ENCODE results near the gene HLA-DMA.

Gene HLA-DMA

DNA sequence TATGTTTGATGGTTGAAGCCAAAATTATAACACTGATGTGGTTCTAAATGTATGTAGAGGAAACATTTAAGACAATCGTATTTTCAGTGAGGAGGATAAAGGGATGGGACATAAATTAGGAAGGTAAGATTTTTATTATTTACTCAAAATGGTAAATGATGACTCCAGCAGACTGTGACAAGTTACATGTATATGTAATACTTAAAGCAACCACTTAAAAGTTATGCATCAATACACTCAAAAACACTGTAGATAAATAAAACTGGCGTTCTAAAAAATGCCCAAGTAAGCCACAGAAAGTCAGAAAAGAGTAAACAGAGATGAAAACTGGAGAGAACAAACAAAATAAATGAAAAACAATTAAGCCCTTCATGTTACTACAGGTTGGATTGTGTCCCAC lies 30.8 kb downstream of the HLA-DMA start:
- no peak for DNase-seq

DNA sequence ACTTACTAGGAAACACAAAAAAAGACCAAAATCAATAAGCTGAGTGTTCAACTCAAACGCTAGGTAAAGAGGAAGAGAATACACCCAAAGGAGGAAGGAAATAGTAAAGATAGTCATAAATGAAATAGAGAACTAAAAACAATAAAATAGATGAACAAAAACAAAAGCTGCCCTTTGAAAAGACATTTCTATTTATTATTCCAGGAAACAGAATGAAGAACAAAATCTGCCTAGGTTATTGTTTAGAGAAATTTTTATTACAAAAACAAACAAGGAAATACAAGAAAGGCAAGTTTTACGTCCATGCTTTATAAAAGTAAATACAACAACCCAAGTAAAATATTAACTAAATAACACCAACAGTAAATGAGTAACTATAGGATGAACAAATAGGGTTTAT lies 32.2 kb downstream of the HLA-DMA start:
- DNase-seq: no peak

DNA sequence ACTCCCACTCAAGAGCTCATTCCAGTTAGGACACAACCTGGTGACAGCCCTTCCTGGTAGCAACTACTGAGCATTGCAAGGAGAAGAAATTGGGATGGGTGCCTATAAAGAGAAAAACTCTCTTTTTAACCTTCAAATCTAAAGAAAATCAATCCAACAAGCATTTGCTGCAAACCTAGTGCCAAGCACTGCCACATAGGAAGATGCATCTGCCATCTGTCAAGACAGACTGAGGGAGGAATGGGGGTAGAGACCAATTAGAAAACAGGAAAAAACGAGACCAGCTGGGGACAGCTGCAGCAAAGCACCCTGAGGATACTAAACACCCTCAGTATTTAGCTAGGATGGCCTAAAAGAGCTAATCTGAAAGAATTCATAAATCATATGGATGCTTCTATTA lies 39.9 kb downstream of the HLA-DMA start:
- DNase-seq: no peak

DNA sequence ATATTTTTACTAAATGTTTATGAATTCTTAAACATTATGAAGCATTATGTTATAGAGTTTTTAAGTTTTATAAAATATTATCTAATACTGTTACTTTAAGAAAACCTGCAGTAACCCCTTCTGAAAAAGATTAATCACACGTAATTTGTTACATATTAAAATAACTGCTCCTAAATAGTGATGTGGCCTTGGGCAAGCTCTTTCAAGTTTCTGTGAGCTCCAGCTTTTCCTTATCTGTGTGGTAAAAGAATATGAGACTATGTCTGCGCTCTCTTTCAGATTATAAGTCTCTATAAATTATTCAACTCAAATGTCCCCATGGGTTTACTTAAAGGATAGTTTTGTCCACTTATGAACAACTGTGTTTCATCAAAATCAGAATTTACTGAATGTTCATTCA lies 44.0 kb downstream of the HLA-DMA start:
- DNase-seq: no peak

DNA sequence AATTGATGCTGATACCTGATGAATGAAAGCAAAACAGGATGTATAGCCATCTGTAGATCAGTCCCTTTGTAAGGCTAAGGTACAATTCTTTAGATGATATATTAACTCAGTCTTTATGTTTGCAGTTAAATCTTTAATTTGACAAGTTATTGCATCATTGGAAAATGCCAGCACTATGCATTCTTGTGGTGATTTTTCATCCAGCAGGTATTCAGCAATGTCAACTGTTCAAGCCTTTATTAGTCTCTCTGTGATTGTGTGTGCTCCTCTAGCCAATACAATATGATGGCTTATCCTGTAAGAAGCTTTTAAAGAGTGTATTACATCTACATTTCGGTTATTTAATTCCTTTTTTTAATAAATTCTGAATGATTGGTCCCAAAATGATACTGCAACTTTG lies 46.4 kb downstream of the HLA-DMA start:
- no peak for DNase-seq

DNA sequence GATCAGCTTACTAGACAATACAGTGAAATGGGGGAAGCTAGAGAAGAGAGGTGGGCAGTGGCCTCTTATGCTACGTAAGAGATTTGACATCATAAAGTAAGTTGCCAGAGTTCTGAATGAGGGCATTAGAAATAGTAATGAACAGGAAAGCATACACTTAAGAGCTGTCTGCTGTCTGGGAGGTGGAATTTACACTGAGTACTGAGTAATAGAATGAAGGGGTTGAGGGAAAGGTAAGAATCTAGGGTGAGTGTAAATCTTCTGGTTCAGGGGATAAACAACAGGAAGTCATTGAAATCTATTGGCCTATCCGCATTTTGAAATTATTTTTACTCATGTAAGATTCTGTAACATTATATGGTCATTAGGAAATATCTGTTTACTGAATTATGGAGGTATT lies 47.8 kb downstream of the HLA-DMA start:
- no peak for DNase-seq

DNA sequence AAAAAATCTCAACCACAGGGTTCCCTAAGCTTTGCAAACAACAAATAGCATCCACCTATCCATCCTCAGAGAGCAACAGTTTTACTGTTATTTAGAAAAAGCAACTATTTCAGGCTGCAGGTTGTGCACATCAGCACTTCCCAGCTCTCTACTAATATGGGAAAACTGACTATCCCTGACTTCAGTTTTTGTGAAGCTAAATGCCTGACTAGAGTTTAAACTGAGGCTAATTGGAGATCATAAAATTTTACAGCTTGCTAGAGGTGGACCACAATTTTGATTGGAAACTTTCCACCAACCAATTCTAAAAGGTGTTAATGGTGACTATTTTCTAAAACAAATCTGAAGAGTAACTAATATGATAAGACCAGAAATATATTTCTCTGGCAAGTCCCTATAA lies 48.9 kb downstream of the HLA-DMA start:
- no peak for DNase-seq
